Right lobe of liver (tissue), 4 donors: ENCODE results near the gene ROBO2.

ENCODE experiments used
- POLR2A ChIP-seq: fragments of 450-650 bp; IDR thresholded peaks from one replicate; pipeline ENCODE4 v1.6.1; 2017; ENCODE audit warnings: antibody characterized with exemption, mild to moderate bottlenecking
- TF ChIP-seq, protein P1 (sequence below), 4 donors: fragments of 200-600 bp in 3 of 4; fragments of 450-650 bp in 1 of 4; IDR thresholded peaks; one replicate each; pipeline versions ENCODE4 v1.5.1 to v1.8.0; 2016 to 2022; ENCODE audit warnings: antibody characterized with exemption in 4 of 4, mild to moderate bottlenecking in 2 of 4
- donor health status: DM: no; HTN: no; CAD: no.
- donor health status: DM: no; HTN: no; CAD: no.
- donor health status: DM: no; HTN: yes; CAD: no.

DNA sequence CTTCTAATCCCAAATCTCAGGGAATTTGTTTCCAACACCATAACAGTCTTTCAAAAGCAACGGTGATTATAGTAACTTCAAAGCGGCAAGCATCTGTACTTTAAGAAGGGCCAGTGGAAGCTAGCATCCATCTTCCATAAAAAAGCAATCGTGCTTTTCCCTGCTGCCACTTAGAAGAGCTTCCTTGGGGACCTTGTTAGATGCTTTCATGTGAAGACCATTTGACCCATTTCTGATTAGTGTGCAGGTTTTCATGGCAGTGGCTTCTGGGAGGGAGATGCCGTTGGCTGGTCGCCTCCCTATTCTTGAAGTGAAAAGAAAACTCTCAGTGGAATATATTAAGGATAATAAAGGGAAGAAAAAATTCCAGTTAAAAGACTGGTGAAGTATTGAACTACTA is 354.1 kb downstream of the ROBO2 start:
- TF ChIP-seq, protein P1, sequence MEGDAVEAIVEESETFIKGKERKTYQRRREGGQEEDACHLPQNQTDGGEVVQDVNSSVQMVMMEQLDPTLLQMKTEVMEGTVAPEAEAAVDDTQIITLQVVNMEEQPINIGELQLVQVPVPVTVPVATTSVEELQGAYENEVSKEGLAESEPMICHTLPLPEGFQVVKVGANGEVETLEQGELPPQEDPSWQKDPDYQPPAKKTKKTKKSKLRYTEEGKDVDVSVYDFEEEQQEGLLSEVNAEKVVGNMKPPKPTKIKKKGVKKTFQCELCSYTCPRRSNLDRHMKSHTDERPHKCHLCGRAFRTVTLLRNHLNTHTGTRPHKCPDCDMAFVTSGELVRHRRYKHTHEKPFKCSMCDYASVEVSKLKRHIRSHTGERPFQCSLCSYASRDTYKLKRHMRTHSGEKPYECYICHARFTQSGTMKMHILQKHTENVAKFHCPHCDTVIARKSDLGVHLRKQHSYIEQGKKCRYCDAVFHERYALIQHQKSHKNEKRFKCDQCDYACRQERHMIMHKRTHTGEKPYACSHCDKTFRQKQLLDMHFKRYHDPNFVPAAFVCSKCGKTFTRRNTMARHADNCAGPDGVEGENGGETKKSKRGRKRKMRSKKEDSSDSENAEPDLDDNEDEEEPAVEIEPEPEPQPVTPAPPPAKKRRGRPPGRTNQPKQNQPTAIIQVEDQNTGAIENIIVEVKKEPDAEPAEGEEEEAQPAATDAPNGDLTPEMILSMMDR (IDR thresholded peaks at IDR 0.05) = no peak
- TF ChIP-seq POLR2A = no peak
